HG03175 (cell line): Measurements from ENCODE around the gene GAS7.
A peak's percentile ranks its signal among the peaks of the same experiment; 100 is the strongest.
"Not testable (repeated sequence)": the region's sequence is repeated elsewhere in the genome, so short reads cannot be mapped to it uniquely, and the experiment has no call there.

Source experiments
- ATAC-seq: cut with Tn5 transposase; IDR thresholded peaks from one replicate; pipeline ENCODE4 v1.9.1; 2021; ENCODE audit warnings: mild to moderate bottlenecking, moderate library complexity; ENCODE audit not compliant: unreplicated experiment

Gene GAS7

DNA sequence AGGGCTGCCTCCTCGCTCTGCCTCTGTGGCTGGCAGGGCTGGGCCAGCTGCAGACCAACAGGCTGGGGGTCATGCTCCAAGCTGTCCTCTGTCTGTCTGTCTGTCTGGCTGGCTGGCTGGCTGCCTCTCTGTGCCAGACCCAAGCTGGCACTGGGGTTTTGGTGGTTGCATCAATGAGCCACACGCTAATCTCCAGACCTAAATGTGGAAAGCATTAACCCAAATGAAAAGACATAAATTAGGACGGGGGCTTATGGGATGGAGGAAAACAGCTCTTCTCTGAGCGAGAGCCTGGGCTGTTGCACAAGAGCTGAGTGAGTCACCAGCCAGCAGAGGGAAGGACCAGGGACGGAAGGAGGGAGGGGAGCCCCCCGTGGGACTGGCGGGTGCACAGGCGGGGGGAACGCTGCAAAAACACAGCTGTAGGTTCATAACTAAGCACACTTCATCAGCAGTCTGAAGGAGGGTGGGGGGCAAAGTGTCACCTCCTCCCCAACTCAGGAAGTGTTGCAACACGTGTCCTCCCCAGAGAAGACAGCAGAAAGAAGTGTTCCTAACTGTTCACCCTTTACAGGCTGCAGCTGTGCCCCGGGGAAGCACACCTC lies 83.4 kb downstream of the GAS7 start:
- peak; percentile 45 for ATAC-seq

DNA sequence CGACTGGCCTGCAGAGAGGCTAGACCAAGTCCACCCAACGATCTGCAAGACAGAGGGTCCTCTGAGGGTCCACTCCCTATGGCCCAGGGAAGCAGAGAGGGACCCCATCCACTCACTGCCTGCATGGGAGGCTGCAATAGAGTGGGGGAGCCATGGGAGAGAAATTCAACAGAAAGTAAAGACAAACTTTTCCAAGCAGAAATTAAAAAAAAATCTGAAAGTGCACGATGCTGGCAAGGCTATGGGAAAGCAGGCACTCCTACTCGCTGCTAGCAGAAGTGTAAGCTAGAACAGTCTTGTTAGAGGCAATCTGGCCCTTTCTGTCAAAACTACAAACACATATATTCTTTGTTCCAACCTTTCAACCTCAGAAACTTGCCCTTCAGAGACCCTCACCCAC lies 85.4 kb downstream of the GAS7 start:
- no peak for ATAC-seq

GRCh38 chr17:10111907-10112452 lies 86.4 kb downstream of the GAS7 start:
- no peak for ATAC-seq

DNA sequence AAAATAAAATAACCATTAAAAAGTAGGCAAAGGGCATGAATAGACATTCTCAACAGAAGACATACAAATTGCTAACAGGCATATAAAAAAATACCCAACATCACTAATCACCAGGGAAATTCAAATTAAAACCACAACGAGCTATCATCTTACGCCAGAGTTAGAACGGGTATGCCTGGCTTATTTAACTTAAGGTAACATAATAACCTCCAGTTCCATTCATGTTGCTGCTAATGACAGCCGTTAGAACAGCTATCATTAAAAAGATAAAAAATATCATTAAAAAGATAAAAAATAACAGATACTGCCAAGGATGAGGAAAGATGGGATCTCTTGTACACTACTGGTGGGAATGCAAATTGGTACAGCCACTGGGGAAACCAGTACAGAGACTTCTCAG lies 89.3 kb downstream of the GAS7 start:
- ATAC-seq, result no peak

GRCh38 chr17:10107316-10108165 lies 90.9 kb downstream of the GAS7 start:
- no peak for ATAC-seq

- ATAC-seq, result no peak
Observed at GRCh38 chr17:10106067-10106466, 92.3 kb downstream of the GAS7 start.

DNA sequence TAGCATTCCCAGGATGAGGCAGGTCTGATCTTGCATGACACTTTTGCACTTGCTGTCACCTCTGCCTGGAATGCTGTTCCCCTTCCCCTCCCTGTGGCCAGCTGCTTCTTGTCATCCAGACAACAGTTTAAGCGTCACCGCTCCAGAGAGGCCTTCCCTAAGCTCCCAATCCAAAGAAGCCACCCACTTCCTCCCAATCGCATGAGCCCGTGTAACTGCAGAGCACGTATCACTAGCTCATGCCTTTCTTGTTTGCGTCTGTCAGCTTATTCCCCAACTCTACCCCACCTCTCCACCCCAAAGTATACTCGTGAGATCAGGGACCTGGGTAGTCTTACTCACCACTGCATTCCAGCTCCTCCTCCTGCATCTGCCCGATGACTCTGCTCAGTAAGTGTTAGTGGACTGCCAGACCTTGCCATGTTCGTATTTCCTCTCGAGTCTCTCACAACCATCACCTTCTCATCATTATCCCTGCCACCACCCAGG lies 92.8 kb downstream of the GAS7 start:
- no peak for ATAC-seq

- no peak for ATAC-seq
Observed at GRCh38 chr17:10103712-10104111, 94.7 kb downstream of the GAS7 start.

DNA sequence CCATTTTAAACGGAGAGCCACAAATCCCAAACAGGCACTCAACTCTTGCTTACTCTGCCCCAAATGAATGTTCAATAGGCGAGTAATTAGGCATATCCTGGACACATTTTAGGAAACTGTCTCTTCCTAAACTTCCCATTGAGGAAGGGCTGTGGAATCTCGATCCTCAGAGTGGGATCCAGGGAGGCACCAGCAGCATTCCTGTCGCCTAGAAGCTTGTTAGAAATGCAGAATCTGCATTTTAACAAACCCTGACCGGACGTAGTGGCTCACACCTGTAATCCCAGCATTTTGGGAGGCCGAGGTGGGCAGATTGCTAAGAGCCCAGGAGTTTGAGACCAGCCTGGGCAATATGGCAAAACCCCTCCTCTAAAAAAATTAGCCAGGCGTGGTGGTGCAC lies 95.6 kb downstream of the GAS7 start:
- no peak for ATAC-seq

- ATAC-seq, result no peak
Observed at GRCh38 chr17:10099051-10099571, 99.3 kb downstream of the GAS7 start.

DNA sequence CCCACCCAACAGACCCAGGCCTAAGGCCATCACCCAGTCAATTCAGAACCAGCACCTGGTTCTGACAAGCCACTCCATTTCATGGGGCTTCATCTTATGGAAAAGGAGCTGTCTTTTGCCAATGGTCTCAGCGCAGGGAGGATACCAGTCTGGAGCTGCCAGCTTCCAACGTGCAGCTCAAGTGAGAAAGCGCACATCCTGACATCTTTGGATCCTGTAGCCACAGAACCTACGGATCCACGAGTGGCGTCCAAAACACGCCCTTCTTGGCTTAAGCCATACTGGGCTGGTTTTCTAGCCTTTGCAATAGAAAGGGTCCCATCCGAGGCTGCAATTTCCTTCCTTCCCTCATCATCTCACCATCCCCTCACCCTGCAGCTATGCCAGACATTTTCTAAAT lies 101.8 kb downstream of the GAS7 start:
- no peak for ATAC-seq

DNA sequence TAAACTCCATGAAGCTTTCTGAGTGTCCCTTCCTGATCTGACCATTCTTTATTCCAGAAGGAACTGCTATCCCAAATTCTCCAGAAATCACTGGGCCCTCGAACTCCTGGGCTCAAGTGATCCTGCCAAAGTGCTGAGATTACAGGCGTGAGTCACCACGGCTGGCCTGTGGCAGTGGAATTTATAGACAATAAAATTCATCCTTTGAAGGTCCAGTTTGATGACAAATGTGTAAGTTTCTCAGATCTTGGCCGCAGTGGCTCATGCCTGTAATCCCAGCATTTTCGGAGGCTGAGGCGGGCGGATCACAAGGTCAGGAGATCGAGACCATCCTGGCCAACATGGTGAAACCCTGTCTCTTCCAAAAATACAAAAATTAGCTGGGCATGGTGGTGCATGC lies 103.1 kb downstream of the GAS7 start:
- not testable (repeated sequence) for ATAC-seq

- no peak for ATAC-seq
Observed at GRCh38 chr17:10094797-10095196, 103.6 kb downstream of the GAS7 start.

DNA sequence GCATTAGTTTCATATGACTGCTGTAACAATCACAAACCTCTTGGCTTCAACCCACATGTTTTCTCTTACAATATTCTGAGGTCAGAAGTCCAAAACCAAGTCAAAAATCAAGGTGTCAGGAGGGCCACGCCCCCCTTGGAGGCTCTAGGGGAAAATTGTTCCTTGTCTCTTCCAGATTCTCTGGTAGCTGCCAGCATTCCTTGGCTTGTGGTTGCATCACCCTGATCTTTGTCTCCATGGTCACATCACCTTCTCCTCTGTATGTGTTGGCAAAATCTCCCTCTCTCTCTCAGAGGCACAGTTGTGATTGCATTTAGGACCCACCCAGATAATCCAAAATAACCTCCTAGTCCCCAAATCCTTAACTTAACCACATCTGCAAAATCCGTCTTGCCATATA lies 105.8 kb downstream of the GAS7 start:
- no peak for ATAC-seq

GRCh38 chr17:10091046-10091445 lies 107.4 kb downstream of the GAS7 start:
- no peak for ATAC-seq

- ATAC-seq, result no peak
Observed at GRCh38 chr17:10089196-10089804, 109.1 kb downstream of the GAS7 start.

GRCh38 chr17:10088444-10088843 lies 110.0 kb downstream of the GAS7 start:
- no peak for ATAC-seq

GRCh38 chr17:10087355-10087754 lies 111.1 kb downstream of the GAS7 start:
- no peak for ATAC-seq

DNA sequence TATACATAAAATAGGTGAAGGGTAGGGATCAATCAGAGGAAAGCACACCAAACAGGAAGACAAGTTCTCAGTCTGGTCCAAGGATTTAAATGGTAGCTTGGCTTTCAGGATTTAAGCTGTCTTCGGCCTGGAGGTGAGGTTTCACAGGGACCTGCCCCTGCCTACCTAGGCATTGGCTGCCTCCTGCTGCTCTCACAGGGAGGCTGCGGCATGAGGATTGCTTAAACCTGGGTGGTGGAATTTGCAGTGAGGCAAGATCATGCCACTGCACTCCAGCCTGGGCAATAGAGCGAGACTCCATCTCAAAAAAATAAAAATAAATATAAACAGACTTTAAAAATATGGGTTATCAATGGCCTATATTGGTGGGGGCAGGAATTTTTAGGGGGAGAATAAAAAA lies 114.5 kb downstream of the GAS7 start:
- ATAC-seq, result no peak

DNA sequence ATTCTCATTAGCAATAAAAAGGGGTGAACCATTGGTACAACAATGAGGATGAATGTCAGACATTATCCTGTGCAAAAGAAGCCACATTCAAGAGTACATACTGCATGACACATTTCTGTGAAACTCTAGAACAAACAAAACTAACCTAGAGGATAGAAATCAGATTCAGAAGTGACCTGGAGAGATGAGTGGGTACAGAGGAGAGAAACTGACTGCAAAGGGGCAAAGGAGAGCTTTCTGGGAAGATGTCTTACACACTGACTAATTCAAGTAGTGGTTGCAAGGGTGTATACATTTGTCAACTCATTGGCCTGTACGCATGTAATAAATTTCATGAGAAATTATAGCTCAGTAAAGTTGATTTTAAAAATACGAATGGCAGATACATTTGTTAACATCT lies 115.6 kb downstream of the GAS7 start:
- ATAC-seq, result no peak

DNA sequence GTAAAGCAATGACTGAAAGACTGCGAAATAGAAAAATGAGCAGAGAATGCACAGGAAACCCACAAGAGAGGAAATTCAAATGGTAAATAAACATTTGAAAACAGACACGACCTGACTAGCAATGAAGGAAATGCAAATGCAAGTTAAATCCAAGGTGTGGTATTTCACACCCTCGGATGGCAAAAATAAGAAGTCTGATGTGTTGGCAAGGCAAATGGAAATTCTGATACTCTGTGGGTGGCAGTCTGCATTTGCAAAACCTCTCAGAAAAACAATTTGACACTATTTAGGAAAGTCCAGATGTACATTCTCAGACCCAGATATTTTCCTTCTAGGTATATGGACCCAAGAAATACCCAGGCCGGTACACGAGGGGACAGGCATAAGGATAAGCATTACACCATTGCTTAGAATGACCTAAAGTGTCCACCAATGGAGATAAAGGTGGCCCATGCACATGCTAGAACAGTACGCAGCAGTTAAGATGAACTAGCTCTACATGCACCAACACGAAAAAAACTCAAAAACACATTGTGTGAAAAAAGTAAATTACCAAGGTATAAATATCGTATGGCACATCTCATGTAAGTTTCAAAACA lies 116.7 kb downstream of the GAS7 start:
- ATAC-seq, result no peak
